ENCODE data around the gene GATAD1. TPM values are rescaled to one million over a fixed set of nuclear protein-coding genes. Genes with fewer than 3 reads are reported as not detected.

GATAD1 gene
- total RNA-seq, 1 experiment from 2014 or later = 37.6 TPM

- no peak for DNase-seq (ENCODE audit: low spot score)
- H3K27me3 Mint-ChIP-seq (ENCODE audit: low read depth) = no peaks in the 10 kb centered on the region
- peak; percentile 19 for ATAC-seq
- peak overlapping the region; percentile 77 for H3K4me3 Mint-ChIP-seq
- H3K4me1 Mint-ChIP-seq = peaks cover 9% of the 10 kb centered on the region
- POLR2A ChIA-PET = interaction anchor here (1.4 to 2.4 kb wide), 3 partner anchors 10 to 203 kb away, joined by 3 to 13 read pairs (median 10); partner anchors contain the start of genes ANKIB1 and KRIT1
- peak overlapping the region; percentile 72 for H3K27ac Mint-ChIP-seq
- CTCF ChIA-PET = interaction anchor here (1.0 to 6.1 kb wide), 12 partner anchors 11 to 313 kb away, joined by 3 to 177 read pairs (median 14); partner anchors contain the start of genes ANKIB1, CYP51A1, KRIT1 and LRRD1
- TF ChIP-seq GABPB1 (CRISPR knock-in tag; IDR thresholded peaks at IDR 0.05) (peak; percentile 20; the same call in 1 of the 2 replicates), TEAD4 (CRISPR knock-in tag; IDR thresholded peaks at IDR 0.05) (no peak), NR2C2 (CRISPR knock-in tag; IDR thresholded peaks at IDR 0.05) (no peak)
- peaks cover 36% of the 10 kb centered on the region for H3K36me3 Mint-ChIP-seq
- H3K9me3 Mint-ChIP-seq = peaks cover 3% of the 10 kb centered on the region
These were observed 994 bp downstream of the GATAD1 start for GRCh38 chr7:92448205-92448747.

GRCh38 chr7:92451645-92452044, 4.4 kb downstream of the GATAD1 start:
- ChIA-PET CTCF (no interaction called here), POLR2A (no interaction called here)
- TF ChIP-seq E2F1 (CRISPR knock-in tag; IDR thresholded peaks at IDR 0.05) = no peak
- TF ChIP-seq EMX1 (CRISPR knock-in tag; IDR thresholded peaks at IDR 0.05) = no peak
- no peak for TF ChIP-seq ZSCAN18 (CRISPR knock-in tag; IDR thresholded peaks at IDR 0.05)
- no peak for TF ChIP-seq FOXK1 (CRISPR knock-in tag; IDR thresholded peaks at IDR 0.05)
- no peak for TF ChIP-seq NR1H2 (CRISPR knock-in tag; IDR thresholded peaks at IDR 0.05)
- no peak for TF ChIP-seq ZNF219 (CRISPR knock-in tag; IDR thresholded peaks at IDR 0.05; ENCODE audit: borderline replicate concordance)
- TF ChIP-seq CBFB (CRISPR knock-in tag; IDR thresholded peaks at IDR 0.05; ENCODE audit: low read depth) = no peak
- TF ChIP-seq JUN (CRISPR knock-in tag; IDR thresholded peaks at IDR 0.05) = no peak
- no peak for TF ChIP-seq MAX (CRISPR knock-in tag; IDR thresholded peaks at IDR 0.05)
- TF ChIP-seq, protein P1, sequence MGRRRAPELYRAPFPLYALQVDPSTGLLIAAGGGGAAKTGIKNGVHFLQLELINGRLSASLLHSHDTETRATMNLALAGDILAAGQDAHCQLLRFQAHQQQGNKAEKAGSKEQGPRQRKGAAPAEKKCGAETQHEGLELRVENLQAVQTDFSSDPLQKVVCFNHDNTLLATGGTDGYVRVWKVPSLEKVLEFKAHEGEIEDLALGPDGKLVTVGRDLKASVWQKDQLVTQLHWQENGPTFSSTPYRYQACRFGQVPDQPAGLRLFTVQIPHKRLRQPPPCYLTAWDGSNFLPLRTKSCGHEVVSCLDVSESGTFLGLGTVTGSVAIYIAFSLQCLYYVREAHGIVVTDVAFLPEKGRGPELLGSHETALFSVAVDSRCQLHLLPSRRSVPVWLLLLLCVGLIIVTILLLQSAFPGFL (CRISPR knock-in tag; IDR thresholded peaks at IDR 0.05; ENCODE audit: borderline replicate concordance) = no peak
- no peak for TF ChIP-seq ZNF671 (CRISPR knock-in tag; IDR thresholded peaks at IDR 0.05)
- no peak for TF ChIP-seq NFYB (CRISPR knock-in tag; conservative IDR thresholded peaks at IDR 0.05; ENCODE audit: low read depth)
- no peak for TF ChIP-seq CREM (CRISPR knock-in tag; IDR thresholded peaks at IDR 0.05)
- TF ChIP-seq, protein P2, sequence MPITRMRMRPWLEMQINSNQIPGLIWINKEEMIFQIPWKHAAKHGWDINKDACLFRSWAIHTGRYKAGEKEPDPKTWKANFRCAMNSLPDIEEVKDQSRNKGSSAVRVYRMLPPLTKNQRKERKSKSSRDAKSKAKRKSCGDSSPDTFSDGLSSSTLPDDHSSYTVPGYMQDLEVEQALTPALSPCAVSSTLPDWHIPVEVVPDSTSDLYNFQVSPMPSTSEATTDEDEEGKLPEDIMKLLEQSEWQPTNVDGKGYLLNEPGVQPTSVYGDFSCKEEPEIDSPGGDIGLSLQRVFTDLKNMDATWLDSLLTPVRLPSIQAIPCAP (CRISPR knock-in tag; IDR thresholded peaks at IDR 0.05) = no peak
- Mint-ChIP-seq H3K4me1 (peaks cover 7% of the 10 kb centered on the region), H3K36me3 (peaks cover 66% of the 10 kb centered on the region), H3K4me3 (no peak overlapping the region), H3K9me3 (no peaks in the 10 kb centered on the region), H3K27ac (no peak overlapping the region), H3K27me3 (ENCODE audit: low read depth) (no peaks in the 10 kb centered on the region)
- DNase-seq (ENCODE audit: low spot score) (no peak), ATAC-seq (no peak)

DNA sequence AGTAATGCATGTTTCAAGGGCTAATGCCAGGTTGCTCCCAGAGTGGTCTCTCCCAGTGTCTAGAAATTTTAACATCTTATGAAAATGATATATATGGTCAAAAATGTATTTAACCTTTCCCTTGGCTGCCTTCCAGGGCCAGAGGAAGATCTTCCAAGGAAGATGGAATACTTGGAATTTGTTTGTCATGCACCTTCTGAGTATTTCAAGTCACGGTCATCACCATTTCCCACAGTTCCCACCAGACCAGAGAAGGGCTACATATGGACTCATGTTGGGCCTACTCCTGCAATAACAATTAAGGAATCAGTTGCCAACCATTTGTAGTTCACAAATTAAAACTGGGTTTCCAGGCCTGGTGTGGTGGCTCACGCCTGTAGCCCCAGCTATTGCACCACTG, 9.0 kb downstream of the GATAD1 start:
- POLR2A ChIA-PET = no interaction called here
- H3K9me3 Mint-ChIP-seq = no peaks in the 10 kb centered on the region
- TF ChIP-seq ATF2 (CRISPR knock-in tag; IDR thresholded peaks at IDR 0.05; ENCODE audit: borderline replicate concordance, low read depth) (no peak), ZNF423 (CRISPR knock-in tag; IDR thresholded peaks at IDR 0.05) (no peak), CREB1 (CRISPR knock-in tag; IDR thresholded peaks at IDR 0.05) (no peak), ATF1 (CRISPR knock-in tag; IDR thresholded peaks at IDR 0.05) (no peak), MAX (CRISPR knock-in tag; IDR thresholded peaks at IDR 0.05) (no peak)
- TF ChIP-seq, protein P3, sequence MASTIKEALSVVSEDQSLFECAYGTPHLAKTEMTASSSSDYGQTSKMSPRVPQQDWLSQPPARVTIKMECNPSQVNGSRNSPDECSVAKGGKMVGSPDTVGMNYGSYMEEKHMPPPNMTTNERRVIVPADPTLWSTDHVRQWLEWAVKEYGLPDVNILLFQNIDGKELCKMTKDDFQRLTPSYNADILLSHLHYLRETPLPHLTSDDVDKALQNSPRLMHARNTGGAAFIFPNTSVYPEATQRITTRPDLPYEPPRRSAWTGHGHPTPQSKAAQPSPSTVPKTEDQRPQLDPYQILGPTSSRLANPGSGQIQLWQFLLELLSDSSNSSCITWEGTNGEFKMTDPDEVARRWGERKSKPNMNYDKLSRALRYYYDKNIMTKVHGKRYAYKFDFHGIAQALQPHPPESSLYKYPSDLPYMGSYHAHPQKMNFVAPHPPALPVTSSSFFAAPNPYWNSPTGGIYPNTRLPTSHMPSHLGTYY (CRISPR knock-in tag; IDR thresholded peaks at IDR 0.05) = no peak
- TF ChIP-seq, protein P4, sequence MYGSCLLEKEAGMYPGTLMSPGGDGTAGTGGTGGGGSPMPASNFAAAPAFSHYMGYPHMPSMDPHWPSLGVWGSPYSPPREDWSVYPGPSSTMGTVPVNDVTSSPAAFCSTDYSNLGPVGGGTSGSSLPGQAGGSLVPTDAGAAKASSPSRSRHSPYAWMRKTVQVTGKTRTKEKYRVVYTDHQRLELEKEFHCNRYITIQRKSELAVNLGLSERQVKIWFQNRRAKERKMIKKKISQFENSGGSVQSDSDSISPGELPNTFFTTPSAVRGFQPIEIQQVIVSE (CRISPR knock-in tag; IDR thresholded peaks at IDR 0.05; ENCODE audit: borderline replicate concordance) = no peak

More for the DNA sequence above, 9.0 kb downstream of the GATAD1 start:
- H3K27ac Mint-ChIP-seq = no peak overlapping the region
- 0 out of 2 replicates have a peak, but pooled peaks cover 1% of the 10 kb centered on the region for H3K4me1 Mint-ChIP-seq
- H3K4me3 Mint-ChIP-seq = no peak overlapping the region
- no peak for ATAC-seq
- CTCF ChIA-PET = no interaction called here
- DNase-seq (ENCODE audit: low spot score) = no peak
- no peaks in the 10 kb centered on the region for H3K27me3 Mint-ChIP-seq (ENCODE audit: low read depth)
- peaks cover 50% of the 10 kb centered on the region for H3K36me3 Mint-ChIP-seq

Data from WTC11 (cell line).